Dedifferentiated amniotic fluid mesenchymal stem cell (primary cell): ENCODE measurements around the gene IGFBP7.

ENCODE experiments used
- DNase-seq: peaks from one replicate; pipeline ENCODE4 v3.0.0-alpha.2; 2016; ENCODE audit errors: extremely low spot score

IGFBP7 gene, protein sequence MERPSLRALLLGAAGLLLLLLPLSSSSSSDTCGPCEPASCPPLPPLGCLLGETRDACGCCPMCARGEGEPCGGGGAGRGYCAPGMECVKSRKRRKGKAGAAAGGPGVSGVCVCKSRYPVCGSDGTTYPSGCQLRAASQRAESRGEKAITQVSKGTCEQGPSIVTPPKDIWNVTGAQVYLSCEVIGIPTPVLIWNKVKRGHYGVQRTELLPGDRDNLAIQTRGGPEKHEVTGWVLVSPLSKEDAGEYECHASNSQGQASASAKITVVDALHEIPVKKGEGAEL

GRCh38 chr4:57109847-57110639, at the start of gene IGFBP7:
Gene IGFBP7, minus strand, starts transcription at chr4:57110385. Its CDS starts 34 bp downstream, at chr4:57110351.
- peak; percentile 38 for DNase-seq

GRCh38 chr4:57159866-57160265, 49.7 kb upstream of the IGFBP7 start:
- no peak for DNase-seq

DNA sequence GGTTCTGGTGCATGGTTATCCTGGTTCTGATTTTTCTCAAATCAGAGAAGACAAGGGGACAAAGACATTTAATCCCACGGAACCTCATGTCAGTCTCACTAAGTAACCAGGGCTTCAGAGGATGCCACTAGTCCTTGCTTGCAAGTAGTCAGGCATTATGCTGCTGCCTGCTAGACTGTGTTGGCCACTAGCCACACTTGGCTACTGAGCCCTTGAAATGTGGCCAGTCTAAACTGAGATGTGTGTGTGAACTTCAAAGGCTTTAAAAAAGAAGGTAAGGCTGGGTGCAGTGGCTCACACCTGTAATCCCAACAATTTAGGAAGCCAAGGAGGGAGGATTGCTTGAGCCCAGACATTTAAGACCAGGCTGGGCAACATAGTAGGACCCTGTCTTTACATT, 48.6 kb upstream of the IGFBP7 start:
- no peak for DNase-seq

- no peak for DNase-seq
These were observed 48.0 kb upstream of the IGFBP7 start for GRCh38 chr4:57158221-57158620.

- DNase-seq: no peak
These were observed 47.5 kb upstream of the IGFBP7 start for GRCh38 chr4:57157596-57158137.

GRCh38 chr4:57156242-57156990, 46.2 kb upstream of the IGFBP7 start:
- no peak for DNase-seq

DNA sequence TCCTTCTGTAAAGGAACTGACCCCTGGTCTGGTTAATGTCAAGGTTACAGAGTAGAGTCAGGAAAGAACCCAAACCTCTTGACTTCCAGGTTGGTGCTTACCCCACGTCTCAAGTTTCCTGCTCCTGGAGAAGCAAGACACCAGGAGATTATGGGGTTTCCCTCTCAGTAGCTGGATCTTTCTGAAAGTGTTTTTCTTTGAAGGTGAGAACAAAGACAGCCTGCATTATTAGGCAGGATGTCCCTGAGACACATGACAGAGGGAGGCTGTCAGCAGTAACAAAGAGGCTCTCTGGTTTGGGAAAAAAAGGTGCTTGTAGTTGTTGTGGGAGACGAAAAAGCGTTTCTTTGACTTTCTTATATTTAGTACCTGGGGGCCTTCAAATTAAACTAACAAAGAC, 44.7 kb upstream of the IGFBP7 start:
- no peak for DNase-seq

DNA sequence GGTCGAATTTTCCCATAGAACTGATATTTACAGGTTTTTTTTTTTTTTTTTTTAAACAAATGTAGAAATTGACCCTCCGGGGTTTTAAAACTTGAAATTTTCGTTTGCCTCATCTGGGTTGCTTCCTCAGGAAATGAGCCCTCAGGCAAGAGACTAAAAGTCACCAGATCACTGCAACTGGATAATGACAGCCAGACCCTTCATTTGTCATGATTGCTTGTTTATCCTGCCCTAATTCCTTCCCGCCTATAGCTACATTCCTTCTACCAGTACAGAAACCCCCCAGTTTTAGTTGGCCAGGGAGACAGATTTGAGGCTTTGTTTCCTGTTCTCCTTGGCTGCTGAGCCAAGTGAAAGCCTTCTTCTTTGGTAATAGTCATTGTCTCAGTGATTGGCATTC, 44.0 kb upstream of the IGFBP7 start:
- peak; percentile 38 for DNase-seq

GRCh38 chr4:57153207-57153606, 43.0 kb upstream of the IGFBP7 start:
- no peak for DNase-seq

GRCh38 chr4:57151481-57151880, 41.3 kb upstream of the IGFBP7 start:
- DNase-seq: no peak

DNA sequence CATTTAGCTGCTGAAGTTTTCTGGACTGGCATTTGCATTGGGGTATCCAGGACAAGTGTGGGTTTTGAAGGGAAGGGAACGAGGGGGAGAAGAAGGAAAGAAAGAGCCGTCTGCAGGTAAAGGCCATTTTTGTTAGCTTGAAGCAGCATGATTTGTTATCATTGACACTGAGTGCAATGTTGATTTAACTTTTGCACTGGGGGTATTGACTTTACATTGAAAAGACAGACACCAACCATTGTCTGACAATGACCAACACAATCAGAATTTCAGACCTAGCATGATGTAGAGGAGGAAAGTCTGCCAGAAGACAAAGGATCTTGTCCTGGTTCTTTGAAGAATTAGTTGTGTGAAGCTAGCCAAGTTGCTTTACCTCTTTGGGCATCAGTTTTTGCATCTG, 39.6 kb upstream of the IGFBP7 start:
- no peak for DNase-seq

GRCh38 chr4:57148831-57149505, 38.8 kb upstream of the IGFBP7 start:
- DNase-seq: no peak

DNA sequence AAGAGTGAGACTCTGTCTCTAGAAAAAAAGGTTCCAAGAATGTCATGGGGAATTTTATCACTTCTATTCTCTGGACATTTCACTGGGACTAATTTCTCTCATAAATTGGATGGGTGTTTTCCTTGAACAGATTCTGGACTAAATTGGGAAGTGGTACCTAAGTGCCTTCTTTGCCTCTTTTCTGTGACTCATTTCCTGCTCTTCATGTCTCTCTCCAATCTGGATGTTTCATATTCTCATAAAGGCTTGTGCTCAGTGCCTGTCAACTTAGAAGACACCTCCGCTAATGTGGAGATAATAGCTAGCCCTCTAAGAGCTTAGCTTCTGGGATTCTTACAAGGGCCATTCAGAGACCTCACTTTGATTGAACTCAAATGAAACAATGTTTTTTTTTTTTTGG, 38.0 kb upstream of the IGFBP7 start:
- no peak for DNase-seq

GRCh38 chr4:57147335-57148060, 37.3 kb upstream of the IGFBP7 start:
- DNase-seq: no peak

DNA sequence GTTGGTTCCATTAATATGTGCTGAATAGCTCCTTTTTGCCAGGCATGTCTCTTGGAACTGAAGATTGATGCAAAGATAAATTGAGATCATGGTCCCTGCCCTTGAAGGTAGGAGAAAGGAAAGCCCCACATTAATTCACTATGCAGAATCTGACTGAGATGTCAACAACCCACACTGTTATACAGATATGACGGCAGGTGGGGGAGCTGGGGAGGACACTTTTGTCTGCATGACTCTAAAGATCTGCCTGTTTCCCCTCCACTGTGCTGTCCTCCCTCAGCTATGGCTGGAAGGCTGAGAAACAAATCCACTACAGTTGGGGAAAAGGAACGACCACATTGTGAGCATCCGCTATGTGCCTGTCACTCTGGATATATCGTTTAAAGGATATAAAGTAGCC, 36.3 kb upstream of the IGFBP7 start:
- no peak for DNase-seq

- DNase-seq: no peak
These were observed 34.3 kb upstream of the IGFBP7 start for GRCh38 chr4:57144466-57144865.

DNA sequence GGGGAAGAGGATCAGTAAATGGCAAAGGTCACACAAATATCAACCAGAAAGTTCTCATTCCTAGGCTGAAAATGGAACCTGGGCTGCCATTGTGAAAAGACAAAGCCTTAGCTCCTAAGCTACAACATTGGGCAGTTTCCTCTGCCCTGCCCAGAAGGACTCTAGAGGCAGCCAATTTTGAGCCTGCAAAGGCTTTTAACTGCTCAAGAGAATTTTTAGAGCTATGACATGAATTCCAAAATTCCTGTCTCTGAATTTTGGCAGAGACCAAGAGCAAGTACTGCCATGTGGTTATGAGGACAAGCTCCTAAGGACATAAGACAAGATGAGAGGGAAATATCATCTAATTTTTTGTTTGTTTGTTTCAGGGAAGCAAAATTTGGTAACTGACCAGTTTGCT, 29.6 kb upstream of the IGFBP7 start:
- no peak for DNase-seq

DNA sequence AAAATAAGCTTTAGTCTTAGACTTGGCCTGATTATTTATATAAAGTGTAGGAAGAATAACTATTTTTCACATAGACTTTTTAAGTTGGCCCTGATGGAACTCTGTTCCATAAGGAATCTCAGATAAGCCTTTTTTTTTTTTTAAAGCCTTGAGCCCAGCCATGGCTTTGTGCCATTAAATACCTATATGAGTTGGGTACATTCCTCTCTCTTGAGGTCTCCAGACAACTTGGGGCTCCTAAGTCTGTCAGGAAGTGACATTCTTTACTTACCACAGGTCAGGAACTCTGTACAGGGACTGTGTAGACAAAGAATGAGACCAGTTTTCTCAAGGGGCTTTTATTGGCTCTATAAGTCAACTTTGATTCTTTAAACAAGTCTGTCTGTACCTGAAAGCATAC, 27.1 kb upstream of the IGFBP7 start:
- no peak for DNase-seq

DNA sequence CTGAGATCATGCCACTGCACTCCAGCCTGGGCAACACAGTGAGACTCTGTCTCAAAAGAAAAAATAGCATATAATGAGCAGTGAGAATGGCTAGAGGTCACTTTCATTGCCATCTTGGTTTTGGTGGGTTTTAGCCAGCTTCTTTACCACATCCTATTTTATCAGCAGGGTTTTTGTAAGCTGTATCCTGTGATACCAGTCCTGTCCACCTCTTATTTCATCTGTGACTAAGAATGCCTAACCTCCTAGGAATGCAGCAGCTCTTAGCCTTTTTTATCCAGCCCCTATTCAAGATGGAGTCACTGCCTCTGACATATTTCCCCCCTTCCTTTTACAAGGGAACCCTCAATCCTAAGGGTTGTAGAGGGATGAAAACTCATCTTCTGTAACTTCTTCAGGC, 26.1 kb upstream of the IGFBP7 start:
- DNase-seq: no peak

DNA sequence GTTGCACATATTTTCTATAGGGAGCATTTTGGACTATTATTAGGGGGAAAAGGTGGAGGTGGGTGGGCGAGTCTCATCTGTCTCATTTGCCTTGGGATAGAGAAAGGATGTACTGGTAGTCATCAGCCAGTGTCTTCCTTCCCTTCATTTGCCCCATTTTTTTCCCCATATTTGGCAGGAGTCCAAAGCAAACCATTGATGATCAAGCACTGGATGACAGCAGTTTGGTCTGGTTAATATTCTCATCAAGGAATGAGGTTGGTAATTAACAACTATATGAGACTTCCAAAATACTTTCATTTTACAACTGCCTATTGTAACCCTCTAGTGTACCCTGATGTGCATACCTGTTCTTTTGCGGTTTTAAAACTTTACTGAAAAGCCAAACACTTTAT, 22.6 kb upstream of the IGFBP7 start:
- DNase-seq: no peak
